Natural killer cell treated with Interleukin-12 subunit alpha and Interleukin-12 subunit beta and Interleukin-15 and Interleukin-18, amount 100 ng/mL, for 72 hours (primary cell): ENCODE data around the gene MRPS15. TPM values are rescaled to one million over a fixed set of nuclear protein-coding genes. Genes with fewer than 3 reads are reported as not detected.

Source experiments
- ATAC-seq, 2 donors: fragments of 150-1000 bp; cut with Tn5 transposase in 1 of 2; sonication (Bioruptor Pico), chemical (Tn5 transposase) in 1 of 2; 2 replicates each; pipeline ENCODE4 v1.10.0; 2021
- DNase-seq: peaks from one replicate; pipeline ENCODE4 v3.0.0; 2022; ENCODE audit warnings: low spot score
- H3K27ac Mint-ChIP-seq, 2 donors: 1 replicate in 1 of 2; 2 replicates in 1 of 2; pipeline ENCODE4 v1.8.0; 2022; ENCODE audit warnings: mixed read lengths in 2 of 2, mild to moderate bottlenecking in 1 of 2, moderate library complexity in 1 of 2
- H3K27me3 Mint-ChIP-seq, 2 donors: 1 replicate in 1 of 2; 2 replicates in 1 of 2; pipeline ENCODE4 v1.8.0; 2022; ENCODE audit warnings: mixed read lengths in 2 of 2
- H3K36me3 Mint-ChIP-seq: one replicate; pipeline ENCODE4 v1.8.0; 2022; ENCODE audit warnings: mixed read lengths
- H3K4me1 Mint-ChIP-seq, 2 donors: 1 replicate in 1 of 2; 2 replicates in 1 of 2; pipeline ENCODE4 v1.8.0; 2022; ENCODE audit warnings: low read depth in 2 of 2, mixed read lengths in 2 of 2, mild to moderate bottlenecking in 1 of 2
- H3K4me3 Mint-ChIP-seq: one replicate; pipeline ENCODE4 v1.8.0; 2022; ENCODE audit warnings: mixed read lengths
- H3K9me3 Mint-ChIP-seq: 2 replicates; pipeline ENCODE4 v1.8.0; 2022; ENCODE audit warnings: mixed read lengths
- total RNA-seq, 2 donors: library from RNA; stranded (reverse); gene quantifications; one replicate each; pipeline ENCODE4 v1.2.3, GENCODE V29; 2022

Gene MRPS15
- total RNA-seq, 2 donors from 2014 or later: 78.8 to 109 TPM

GRCh38 chr1:36446271-36446670, 17.9 kb downstream of the MRPS15 start:
- no peak for ATAC-seq
- no peak overlapping the region for H3K4me3 Mint-ChIP-seq
- DNase-seq: no peak
- H3K9me3 Mint-ChIP-seq: no peaks in the 10 kb centered on the region
- H3K27ac Mint-ChIP-seq: no peak overlapping the region
- no peaks in the 10 kb centered on the region for H3K27me3 Mint-ChIP-seq
- no peaks in the 10 kb centered on the region for H3K36me3 Mint-ChIP-seq
- peaks cover 8 to 9% of the 10 kb centered on the region in 2 donors for H3K4me1 Mint-ChIP-seq

GRCh38 chr1:36443297-36443696, 20.9 kb downstream of the MRPS15 start:
- H3K27me3 Mint-ChIP-seq: no peaks in the 10 kb centered on the region
- DNase-seq (no peak), ATAC-seq (no peak)
- H3K27ac Mint-ChIP-seq: no peak overlapping the region
- H3K9me3 Mint-ChIP-seq: no peaks in the 10 kb centered on the region
- H3K36me3 Mint-ChIP-seq: no peaks in the 10 kb centered on the region
- H3K4me3 Mint-ChIP-seq: no peak overlapping the region
- H3K4me1 Mint-ChIP-seq: no peaks in the 10 kb centered on the region

GRCh38 chr1:36442337-36442736, 21.8 kb downstream of the MRPS15 start:
- Mint-ChIP-seq H3K4me1 (no peaks in the 10 kb centered on the region), H3K27ac (no peak overlapping the region), H3K27me3 (no peaks in the 10 kb centered on the region), H3K36me3 (no peaks in the 10 kb centered on the region), H3K4me3 (no peak overlapping the region), H3K9me3 (no peaks in the 10 kb centered on the region)
- DNase-seq (no peak), ATAC-seq (no peak)

GRCh38 chr1:36440646-36441045, 23.5 kb downstream of the MRPS15 start:
- ATAC-seq (no peak), DNase-seq (no peak)
- no peak overlapping the region for H3K4me3 Mint-ChIP-seq
- no peaks in the 10 kb centered on the region for H3K36me3 Mint-ChIP-seq
- H3K9me3 Mint-ChIP-seq: no peaks in the 10 kb centered on the region
- no peak overlapping the region for H3K27ac Mint-ChIP-seq
- no peaks in the 10 kb centered on the region for H3K27me3 Mint-ChIP-seq
- no peaks in the 10 kb centered on the region for H3K4me1 Mint-ChIP-seq

- H3K27ac Mint-ChIP-seq: no peak overlapping the region
- H3K4me1 Mint-ChIP-seq: no peaks in the 10 kb centered on the region
- H3K4me3 Mint-ChIP-seq: no peak overlapping the region
- H3K9me3 Mint-ChIP-seq: no peaks in the 10 kb centered on the region
- no peaks in the 10 kb centered on the region for H3K36me3 Mint-ChIP-seq
- H3K27me3 Mint-ChIP-seq: no peaks in the 10 kb centered on the region
- no peak for DNase-seq
- no peak for ATAC-seq
These were observed 24.1 kb downstream of the MRPS15 start for GRCh38 chr1:36440044-36440443.

- ATAC-seq (no peak), DNase-seq (no peak)
- H3K27me3 Mint-ChIP-seq: no peaks in the 10 kb centered on the region
- H3K4me3 Mint-ChIP-seq: no peak overlapping the region
- no peaks in the 10 kb centered on the region for H3K36me3 Mint-ChIP-seq
- H3K9me3 Mint-ChIP-seq: no peaks in the 10 kb centered on the region
- H3K27ac Mint-ChIP-seq: no peak overlapping the region
- H3K4me1 Mint-ChIP-seq: no peaks in the 10 kb centered on the region
These were observed 25.5 kb downstream of the MRPS15 start for GRCh38 chr1:36438715-36439114.

GRCh38 chr1:36436821-36437220, 27.4 kb downstream of the MRPS15 start:
- no peaks in the 10 kb centered on the region for H3K9me3 Mint-ChIP-seq
- no peak for ATAC-seq
- DNase-seq: no peak
- no peaks in the 10 kb centered on the region for H3K36me3 Mint-ChIP-seq
- H3K4me3 Mint-ChIP-seq: no peak overlapping the region
- H3K27ac Mint-ChIP-seq: no peak overlapping the region
- no peaks in the 10 kb centered on the region for H3K4me1 Mint-ChIP-seq
- no peaks in the 10 kb centered on the region for H3K27me3 Mint-ChIP-seq

GRCh38 chr1:36433102-36433501, 31.1 kb downstream of the MRPS15 start:
- no peak for DNase-seq
- no peaks in the 10 kb centered on the region for H3K4me1 Mint-ChIP-seq
- no peaks in the 10 kb centered on the region for H3K27me3 Mint-ChIP-seq
- no peak overlapping the region for H3K27ac Mint-ChIP-seq
- H3K36me3 Mint-ChIP-seq: no peaks in the 10 kb centered on the region
- no peaks in the 10 kb centered on the region for H3K9me3 Mint-ChIP-seq
- ATAC-seq: no peak
- no peak overlapping the region for H3K4me3 Mint-ChIP-seq

GRCh38 chr1:36432616-36433015, 31.6 kb downstream of the MRPS15 start:
- ATAC-seq (no peak), DNase-seq (no peak)
- Mint-ChIP-seq H3K4me3 (no peak overlapping the region), H3K9me3 (no peaks in the 10 kb centered on the region), H3K27ac (no peak overlapping the region), H3K36me3 (no peaks in the 10 kb centered on the region), H3K4me1 (no peaks in the 10 kb centered on the region), H3K27me3 (no peaks in the 10 kb centered on the region)

- ATAC-seq (no peak), DNase-seq (no peak)
- no peaks in the 10 kb centered on the region for H3K36me3 Mint-ChIP-seq
- no peak overlapping the region for H3K27ac Mint-ChIP-seq
- H3K4me1 Mint-ChIP-seq: peaks cover 6 to 7% of the 10 kb centered on the region in 2 donors
- no peaks in the 10 kb centered on the region for H3K27me3 Mint-ChIP-seq
- no peak overlapping the region for H3K4me3 Mint-ChIP-seq
- H3K9me3 Mint-ChIP-seq: no peaks in the 10 kb centered on the region
These were observed 38.4 kb downstream of the MRPS15 start for GRCh38 chr1:36425791-36426190.

GRCh38 chr1:36421649-36422048, 42.5 kb downstream of the MRPS15 start:
- H3K9me3 Mint-ChIP-seq: no peaks in the 10 kb centered on the region
- DNase-seq (no peak), ATAC-seq (no peak)
- H3K4me3 Mint-ChIP-seq: no peak overlapping the region
- peak overlapping the region; percentile 19 to 84 for H3K27ac Mint-ChIP-seq
- peaks cover 12 to 13% of the 10 kb centered on the region in 2 donors for H3K4me1 Mint-ChIP-seq
- no peaks in the 10 kb centered on the region for H3K36me3 Mint-ChIP-seq
- H3K27me3 Mint-ChIP-seq: no peaks in the 10 kb centered on the region

- peak; percentile 95 to 96 for ATAC-seq
- H3K27ac Mint-ChIP-seq: peak overlapping the region; percentile 19 to 84
- no peak overlapping the region for H3K4me3 Mint-ChIP-seq
- peaks cover 12 to 13% of the 10 kb centered on the region in 2 donors for H3K4me1 Mint-ChIP-seq
- peak; percentile 92 for DNase-seq
- no peaks in the 10 kb centered on the region for H3K36me3 Mint-ChIP-seq
- H3K27me3 Mint-ChIP-seq: no peaks in the 10 kb centered on the region
- no peaks in the 10 kb centered on the region for H3K9me3 Mint-ChIP-seq
These were observed 43.3 kb downstream of the MRPS15 start for GRCh38 chr1:36420836-36421317.

- DNase-seq (no peak), ATAC-seq (no peak)
- H3K4me1 Mint-ChIP-seq: peaks cover 12 to 13% of the 10 kb centered on the region in 2 donors
- H3K4me3 Mint-ChIP-seq: no peak overlapping the region
- H3K27ac Mint-ChIP-seq: peak overlapping the region; percentile 19 to 84
- H3K27me3 Mint-ChIP-seq: no peaks in the 10 kb centered on the region
- no peaks in the 10 kb centered on the region for H3K36me3 Mint-ChIP-seq
- H3K9me3 Mint-ChIP-seq: no peaks in the 10 kb centered on the region
These were observed 43.8 kb downstream of the MRPS15 start for GRCh38 chr1:36420409-36420808.

- Mint-ChIP-seq H3K27me3 (no peaks in the 10 kb centered on the region), H3K4me1 (peaks cover 12 to 13% of the 10 kb centered on the region in 2 donors), H3K4me3 (no peak overlapping the region), H3K36me3 (no peaks in the 10 kb centered on the region), H3K27ac (no peak overlapping the region), H3K9me3 (no peaks in the 10 kb centered on the region)
- DNase-seq: no peak
- no peak for ATAC-seq
These were observed 44.6 kb downstream of the MRPS15 start for GRCh38 chr1:36419569-36419968.

GRCh38 chr1:36419140-36419539, 45.0 kb downstream of the MRPS15 start:
- no peaks in the 10 kb centered on the region for H3K9me3 Mint-ChIP-seq
- H3K36me3 Mint-ChIP-seq: no peaks in the 10 kb centered on the region
- peaks cover 12 to 13% of the 10 kb centered on the region in 2 donors for H3K4me1 Mint-ChIP-seq
- H3K4me3 Mint-ChIP-seq: no peak overlapping the region
- DNase-seq: no peak
- H3K27me3 Mint-ChIP-seq: no peaks in the 10 kb centered on the region
- H3K27ac Mint-ChIP-seq: no peak overlapping the region
- ATAC-seq: no peak
